Stomach (tissue), 9 donors: ENCODE data around the gene CSGALNACT2. TPM values are rescaled to one million over a fixed set of nuclear protein-coding genes. Genes with fewer than 3 reads are reported as not detected.

Experiments used
- DNase-seq, 2 donors: peaks; one replicate each; pipeline versions ENCODE4 v3.0.0 to v3.0.0-alpha.2; 2013 to 2019
- H3K27ac ChIP-seq, 5 donors: fragments of 200-600 bp in 4 of 5; sonication (generic) in 4 of 5; one replicate each; pipeline ENCODE4 v1.5.1; 2013 to 2019; ENCODE audit warnings: mild to moderate bottlenecking in 1 of 5, moderate library complexity in 1 of 5
- H3K27me3 ChIP-seq, 3 donors: fragments of 200-600 bp; sonication (generic); one replicate each; pipeline ENCODE4 v1.5.1; 2017 to 2019; ENCODE audit warnings: mixed run types in 1 of 3
- H3K36me3 ChIP-seq, 4 donors: fragments of 200-600 bp; sonication (generic); 1 replicate in 3 of 4; 2 replicates in 1 of 4; pipeline ENCODE4 v1.5.1; 2016 to 2019
- H3K4me1 ChIP-seq, 4 donors: fragments of 200-600 bp; sonication (generic); one replicate each; pipeline ENCODE4 v1.5.1; 2016 to 2019
- H3K4me3 ChIP-seq, 4 donors: fragments of 200-600 bp; sonication (generic) in 3 of 4; one replicate each; pipeline ENCODE4 v1.5.1; 2016 to 2019; ENCODE audit warnings: mild to moderate bottlenecking in 1 of 4
- H3K9me3 ChIP-seq, 4 donors: fragments of 200-600 bp; sonication (generic); one replicate each; pipeline ENCODE4 v1.5.1; 2016 to 2019
- CTCF ChIP-seq, 7 experiments: fragments of 450-650 bp in 4 of 7; fragments of 200-600 bp in 3 of 7; sonication (generic) in 3 of 7; IDR thresholded peaks; one replicate each; pipeline ENCODE4 v1.5.1; 2016 to 2019; ENCODE audit warnings: antibody characterized with exemption in 7 of 7, control low read depth in 2 of 7, mild to moderate bottlenecking in 1 of 7
- EP300 ChIP-seq: sonication (generic); formaldehyde crosslinking; IDR thresholded peaks from one replicate; pipeline ENCODE4 v1.6.1; 2017; ENCODE audit warnings: antibody characterized with exemption
- POLR2A ChIP-seq, 4 donors: fragments of 450-650 bp; IDR thresholded peaks; one replicate each; pipeline ENCODE4 v1.6.1; 2016; ENCODE audit warnings: antibody characterized with exemption in 4 of 4, control low read depth in 2 of 4, mild to moderate bottlenecking in 1 of 4, moderate library complexity in 1 of 4
- POLR2AphosphoS5 ChIP-seq, 3 donors: sonication (generic); formaldehyde crosslinking; IDR thresholded peaks; one replicate each; pipeline ENCODE4 v1.6.1; 2016; ENCODE audit warnings: antibody characterized with exemption in 3 of 3
- WGBS, 5 donors: extraction: QIAGEN DNeasy Blood & Tissue Kit in 3 of 5; methylation state at CpG; one replicate each; pipeline versions ENCODE4 v1.1.5 to v1.1.7; 2013 to 2018; 5-methylcytosine and 5-hydroxymethylcytosine counted together
- intact Hi-C: fragments of 100-400 bp; cut with DNase I; formaldehyde crosslinking; loops from one replicate; pipeline ENCODE4 v1.15.1; 2023; ENCODE audit warnings: low total_unique reads
- polyA plus RNA-seq, 3 donors: library from polyadenylated mRNA; stranded (reverse); fragments of 200-250 nt; gene quantifications; one replicate each; pipeline ENCODE4 v1.2.3, GENCODE V29; 2013
- total RNA-seq, 5 donors: library from RNA; depleted of rRNA; stranded (reverse); fragments of >200 nt; gene quantifications; one replicate each; pipeline versions ENCODE4 v1.1.0 to v1.2.3, GENCODE V29; 2014 to 2016
- donor health status: healthy with polysubstance abuse.
- donor health status: Bipolar disorder and iron deficiency.
- donor health status: healthy.

The CSGALNACT2 gene
- total and polyA plus RNA-seq, 8 donors, result 2.0 to 30.1 (median 7.8) TPM

- 65 to 76% (median 73%) methylated on average over 5 to 7 of the region's 7 CpGs for WGBS, 5 donors
- peaks cover 0 to 5% (median 2%) of the 10 kb centered on the region in 4 donors for H3K4me1 ChIP-seq
- TF ChIP-seq EP300 (no peak), POLR2AphosphoS5 (IDR thresholded peaks at IDR 0.05) (no peak), POLR2A (IDR thresholded peaks at IDR 0.05) (no peak), CTCF (IDR thresholded peaks at IDR 0.05) (no peak)
- no peak overlapping the region for H3K4me3 ChIP-seq
- H3K36me3 ChIP-seq, result no peaks in the 10 kb centered on the region
- intact Hi-C loops, result no loop called here
- H3K27me3 ChIP-seq, result no peaks in the 10 kb centered on the region
- DNase-seq, result peak in 1 of 2 donors; percentile 17
- H3K27ac ChIP-seq, result no peak overlapping the region
- H3K9me3 ChIP-seq, result no peaks in the 10 kb centered on the region
These were observed 11.4 kb upstream of the CSGALNACT2 start for GRCh38 chr10:43126759-43127424.

- peaks cover 0 to 5% (median 0%) of the 10 kb centered on the region in 4 donors for H3K4me1 ChIP-seq
- intact Hi-C loops, result no loop called here
- no peaks in the 10 kb centered on the region for H3K9me3 ChIP-seq
- TF ChIP-seq POLR2AphosphoS5 (IDR thresholded peaks at IDR 0.05), result no peak
- no peak for TF ChIP-seq EP300
- TF ChIP-seq CTCF (IDR thresholded peaks at IDR 0.05), result no peak
- no peak for TF ChIP-seq POLR2A (IDR thresholded peaks at IDR 0.05)
- DNase-seq, result no peak
- no peaks in the 10 kb centered on the region for H3K27me3 ChIP-seq
- H3K4me3 ChIP-seq, result no peak overlapping the region
- 77 to 87% (median 83%) methylated on average over 9 of the region's 9 CpGs for WGBS, 5 donors
- H3K36me3 ChIP-seq, result no peaks in the 10 kb centered on the region
- H3K27ac ChIP-seq, result no peak overlapping the region
These were observed 10.8 kb upstream of the CSGALNACT2 start for GRCh38 chr10:43127442-43127841.

- intact Hi-C loops, result no loop called here
- WGBS, 5 donors, result 75 to 90% (median 80%) methylated on average over 8 of the region's 8 CpGs
- TF ChIP-seq EP300 (no peak), POLR2AphosphoS5 (IDR thresholded peaks at IDR 0.05) (no peak), CTCF (IDR thresholded peaks at IDR 0.05) (no peak), POLR2A (IDR thresholded peaks at IDR 0.05) (no peak)
- Histone ChIP-seq H3K27me3 (no peaks in the 10 kb centered on the region), H3K36me3 (no peaks in the 10 kb centered on the region), H3K9me3 (no peaks in the 10 kb centered on the region), H3K4me3 (no peak overlapping the region), H3K27ac (no peak overlapping the region), H3K4me1 (peaks cover 0 to 5% (median 0%) of the 10 kb centered on the region in 4 donors)
- DNase-seq, result no peak
These were observed 9.9 kb upstream of the CSGALNACT2 start for GRCh38 chr10:43128331-43128730.

GRCh38 chr10:43128958-43129706, 9.1 kb upstream of the CSGALNACT2 start:
- no peaks in the 10 kb centered on the region for H3K27me3 ChIP-seq
- H3K4me1 ChIP-seq, result peaks cover 0 to 5% (median 0%) of the 10 kb centered on the region in 4 donors
- no peak overlapping the region for H3K4me3 ChIP-seq
- H3K9me3 ChIP-seq, result no peaks in the 10 kb centered on the region
- no peaks in the 10 kb centered on the region for H3K36me3 ChIP-seq
- peak; percentile 22 to 56 for DNase-seq
- TF ChIP-seq POLR2AphosphoS5 (IDR thresholded peaks at IDR 0.05) (peak in 1 of 3 donors; percentile 54), EP300 (no peak)
- H3K27ac ChIP-seq, result peak overlapping the region in 3 of 5 donors; percentile 31 to 69 (median 61)
- intact Hi-C loops, result no loop called here
- WGBS, 5 donors, result 65 to 87% (median 81%) methylated on average over 6 of the region's 6 CpGs
